GM10266 (cell line): ENCODE measurements around the gene SLA2.

Experiments
- DNase-seq: peaks from one replicate; pipeline ENCODE4 v3.0.0; 2012; ENCODE audit errors: extremely low spot score
- CTCF ChIP-seq: IDR thresholded peaks from 2 replicates; pipeline ENCODE4 v1.5.1; 2012; ENCODE audit warnings: mild to moderate bottlenecking, low read depth; ENCODE audit not compliant: control insufficient read depth, insufficient read depth; ENCODE audit errors: missing control alignments

Gene SLA2

GRCh38 chr20:36582821-36583220 lies 63.2 kb downstream of the SLA2 start:
- TF ChIP-seq CTCF, result no peak

GRCh38 chr20:36582322-36582721 lies 63.7 kb downstream of the SLA2 start:
- TF ChIP-seq CTCF, result no peak
- DNase-seq, result no peak

More at GRCh38 chr20:36582821-36583220, 63.2 kb downstream of the SLA2 start:
- no peak for DNase-seq

GRCh38 chr20:36579996-36580545 lies 65.9 kb downstream of the SLA2 start:
- no peak for DNase-seq
- no peak for TF ChIP-seq CTCF

- DNase-seq, result no peak
- TF ChIP-seq CTCF, result no peak
These were observed 67.5 kb downstream of the SLA2 start for GRCh38 chr20:36578356-36579041.

GRCh38 chr20:36576081-36576445 lies 69.9 kb downstream of the SLA2 start:
- no peak for TF ChIP-seq CTCF
- no peak for DNase-seq

GRCh38 chr20:36574366-36575135 lies 71.4 kb downstream of the SLA2 start:
- DNase-seq, result peak; percentile 57
- TF ChIP-seq CTCF, result no peak
